ENCODE data around the gene MFN2. TPM values are rescaled to one million over a fixed set of nuclear protein-coding genes. Genes with fewer than 3 reads are reported as not detected.

The MFN2 gene
- total RNA-seq, 1 donor from 2014 or later = 29.6 TPM

DNA sequence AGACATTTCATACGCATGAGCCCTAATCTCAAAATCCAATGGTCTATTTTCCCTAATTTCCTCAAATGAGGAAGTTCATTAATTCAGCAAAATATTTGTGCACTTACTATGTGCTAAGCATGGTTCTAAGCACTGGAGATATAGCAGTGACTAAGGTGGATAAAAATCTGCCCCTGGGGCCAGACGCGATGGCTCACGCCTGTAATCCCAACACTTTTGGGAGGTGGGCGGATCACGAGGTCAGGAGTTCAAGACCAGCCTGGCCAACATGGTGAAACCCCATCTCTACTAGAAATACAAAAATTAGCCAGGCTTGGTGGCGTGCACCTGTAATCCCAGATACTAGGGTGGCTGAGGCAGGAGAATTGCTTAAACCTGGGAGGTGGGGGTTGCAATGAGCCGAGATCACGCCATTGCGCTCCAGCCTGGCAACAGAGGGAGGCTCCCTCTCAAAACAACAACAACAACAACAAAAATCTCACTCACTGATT, 34.8 kb downstream of the MFN2 start:
- H3K27me3 ChIP-seq = no peaks in the 10 kb centered on the region
- peaks cover 2% of the 10 kb centered on the region for H3K27me3 Mint-ChIP-seq (ENCODE audit: insufficient read depth, low read depth)
- H3K4me1 ChIP-seq = no peaks in the 10 kb centered on the region
- H3F3A ChIP-seq (ENCODE audit: low read depth) = peaks cover 15% of the 10 kb centered on the region
- no peak overlapping the region for H3K27ac ChIP-seq
- peak overlapping the region; percentile 20 for H3K27ac Mint-ChIP-seq
- H4K20me1 ChIP-seq (ENCODE audit: low read depth) = no peaks in the 10 kb centered on the region
- H3K4me1 Mint-ChIP-seq = peaks cover 14% of the 10 kb centered on the region
- no peak for DNase-seq (ENCODE audit: low spot score)
- H2AFZ ChIP-seq (replicated peaks) = no peak overlapping the region
- H3K36me3 Mint-ChIP-seq = peaks cover 12% of the 10 kb centered on the region
- no peak overlapping the region for H3K9ac ChIP-seq
- H3K4me2 ChIP-seq = no peak overlapping the region
- H3K4me3 ChIP-seq = no peak overlapping the region
- no peak for TF ChIP-seq EZH2phosphoT487 (IDR thresholded peaks at IDR 0.05)
- no peak for TF ChIP-seq EZH2 (IDR thresholded peaks at IDR 0.05)
- TF ChIP-seq, protein P1, sequence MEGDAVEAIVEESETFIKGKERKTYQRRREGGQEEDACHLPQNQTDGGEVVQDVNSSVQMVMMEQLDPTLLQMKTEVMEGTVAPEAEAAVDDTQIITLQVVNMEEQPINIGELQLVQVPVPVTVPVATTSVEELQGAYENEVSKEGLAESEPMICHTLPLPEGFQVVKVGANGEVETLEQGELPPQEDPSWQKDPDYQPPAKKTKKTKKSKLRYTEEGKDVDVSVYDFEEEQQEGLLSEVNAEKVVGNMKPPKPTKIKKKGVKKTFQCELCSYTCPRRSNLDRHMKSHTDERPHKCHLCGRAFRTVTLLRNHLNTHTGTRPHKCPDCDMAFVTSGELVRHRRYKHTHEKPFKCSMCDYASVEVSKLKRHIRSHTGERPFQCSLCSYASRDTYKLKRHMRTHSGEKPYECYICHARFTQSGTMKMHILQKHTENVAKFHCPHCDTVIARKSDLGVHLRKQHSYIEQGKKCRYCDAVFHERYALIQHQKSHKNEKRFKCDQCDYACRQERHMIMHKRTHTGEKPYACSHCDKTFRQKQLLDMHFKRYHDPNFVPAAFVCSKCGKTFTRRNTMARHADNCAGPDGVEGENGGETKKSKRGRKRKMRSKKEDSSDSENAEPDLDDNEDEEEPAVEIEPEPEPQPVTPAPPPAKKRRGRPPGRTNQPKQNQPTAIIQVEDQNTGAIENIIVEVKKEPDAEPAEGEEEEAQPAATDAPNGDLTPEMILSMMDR (IDR thresholded peaks at IDR 0.05) = no peak
- no peaks in the 10 kb centered on the region for H3K36me3 ChIP-seq
- no peaks in the 10 kb centered on the region for H3K9me3 Mint-ChIP-seq
- H3K79me2 ChIP-seq (ENCODE audit: low read depth) = peaks cover 4% of the 10 kb centered on the region
- no peaks in the 10 kb centered on the region for H3K9me3 ChIP-seq (ENCODE audit: low read depth)
- H3K4me3 Mint-ChIP-seq = peak overlapping the region; percentile 16

DNA sequence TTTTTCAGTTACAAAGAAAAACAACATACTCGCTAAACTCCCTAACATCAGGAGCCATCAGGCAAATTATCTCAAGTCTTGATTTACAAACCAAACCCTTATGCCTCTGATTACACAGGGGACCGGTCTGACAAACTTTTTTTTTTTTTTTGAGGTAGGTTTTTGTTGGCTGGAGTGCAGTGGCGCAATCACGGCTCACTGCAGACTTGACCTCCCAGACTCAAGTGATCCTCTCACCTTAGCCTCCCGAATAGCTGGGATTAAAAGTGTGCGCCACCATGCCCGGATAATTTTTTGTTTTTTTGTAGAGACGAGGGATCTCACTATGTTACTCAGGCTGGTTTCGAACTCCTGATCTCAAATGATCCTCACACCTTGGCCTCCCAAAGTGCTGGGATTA, 35.3 kb downstream of the MFN2 start:
- Histone ChIP-seq H3K9me3 (ENCODE audit: low read depth) (no peaks in the 10 kb centered on the region), H3K36me3 (no peaks in the 10 kb centered on the region), H2AFZ (replicated peaks) (no peak overlapping the region), H3K4me1 (no peaks in the 10 kb centered on the region), H3K79me2 (ENCODE audit: low read depth) (peaks cover 9% of the 10 kb centered on the region), H3K4me3 (no peak overlapping the region), H3F3A (ENCODE audit: low read depth) (peaks cover 17% of the 10 kb centered on the region), H3K27me3 (no peaks in the 10 kb centered on the region), H3K4me2 (no peak overlapping the region), H3K27ac (no peak overlapping the region), H3K9ac (no peak overlapping the region), H4K20me1 (ENCODE audit: low read depth) (no peaks in the 10 kb centered on the region)
- no peak overlapping the region for H3K4me3 Mint-ChIP-seq
- peaks cover 2% of the 10 kb centered on the region for H3K27me3 Mint-ChIP-seq (ENCODE audit: insufficient read depth, low read depth)
- no peak overlapping the region for H3K27ac Mint-ChIP-seq
- no peak for DNase-seq (ENCODE audit: low spot score)
- H3K36me3 Mint-ChIP-seq = peaks cover 8% of the 10 kb centered on the region
- no peaks in the 10 kb centered on the region for H3K9me3 Mint-ChIP-seq
- TF ChIP-seq EZH2 (IDR thresholded peaks at IDR 0.05) (no peak), EZH2phosphoT487 (IDR thresholded peaks at IDR 0.05) (no peak)
- TF ChIP-seq, protein P1 (IDR thresholded peaks at IDR 0.05) = no peak
- peaks cover 16% of the 10 kb centered on the region for H3K4me1 Mint-ChIP-seq

DNA sequence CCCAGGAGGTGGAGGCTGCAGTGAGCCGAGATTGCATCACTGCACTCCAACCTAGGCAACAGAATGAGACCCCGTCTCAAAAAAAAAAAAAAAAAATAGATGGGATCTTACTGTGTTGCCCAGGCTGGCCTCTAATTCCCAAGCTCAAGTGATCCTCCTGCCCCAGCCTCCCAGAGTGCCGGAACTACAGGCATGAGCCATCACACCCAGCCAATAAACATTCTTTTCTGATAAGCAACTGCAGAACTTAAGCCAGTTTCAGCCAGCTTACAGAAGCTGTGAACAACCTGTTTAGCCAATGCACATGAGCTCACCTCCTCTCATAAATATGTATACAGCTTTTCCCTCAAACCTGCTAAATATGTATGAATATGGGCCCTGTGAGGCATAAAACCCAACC, 35.9 kb downstream of the MFN2 start:
- DNase-seq (ENCODE audit: low spot score) = no peak
- Mint-ChIP-seq H3K36me3 (peaks cover 5% of the 10 kb centered on the region), H3K27me3 (ENCODE audit: insufficient read depth, low read depth) (peaks cover 2% of the 10 kb centered on the region), H3K27ac (no peak overlapping the region), H3K4me1 (peaks cover 16% of the 10 kb centered on the region), H3K4me3 (no peak overlapping the region), H3K9me3 (no peaks in the 10 kb centered on the region)
- Histone ChIP-seq H3K9ac (no peak overlapping the region), H3K4me3 (no peak overlapping the region), H3K4me2 (no peak overlapping the region), H3K27me3 (no peaks in the 10 kb centered on the region), H3F3A (ENCODE audit: low read depth) (peaks cover 17% of the 10 kb centered on the region), H3K27ac (no peak overlapping the region), H3K9me3 (ENCODE audit: low read depth) (no peaks in the 10 kb centered on the region), H4K20me1 (ENCODE audit: low read depth) (no peaks in the 10 kb centered on the region), H3K79me2 (ENCODE audit: low read depth) (peaks cover 16% of the 10 kb centered on the region), H3K36me3 (no peaks in the 10 kb centered on the region), H2AFZ (replicated peaks) (no peak overlapping the region), H3K4me1 (no peaks in the 10 kb centered on the region)
- TF ChIP-seq, protein P1 (IDR thresholded peaks at IDR 0.05) = no peak
- no peak for TF ChIP-seq EZH2 (IDR thresholded peaks at IDR 0.05)
- no peak for TF ChIP-seq EZH2phosphoT487 (IDR thresholded peaks at IDR 0.05)
